HepG2 (cell line): Measurements from ENCODE around the gene NUAK1. TPM values are rescaled to one million over a fixed set of nuclear protein-coding genes. Genes with fewer than 3 reads are reported as not detected.

Experiments used
- ARID4A ChIP-seq: sonication (generic); formaldehyde crosslinking; IDR thresholded peaks from 2 replicates; pipeline ENCODE4 v1.5.0; 2020; ENCODE audit warnings: mild to moderate bottlenecking, missing genetic modification reagents, borderline replicate concordance
- CENPX ChIP-seq: sonication (generic); formaldehyde crosslinking; IDR thresholded peaks from 2 replicates; pipeline ENCODE4 v1.9.0; 2021; ENCODE audit warnings: mild to moderate bottlenecking, missing genetic modification reagents, moderate library complexity
- GABPB1 ChIP-seq: IDR thresholded peaks from 2 replicates; pipeline ENCODE4 v1.6.1; 2016; ENCODE audit warnings: mild to moderate bottlenecking, missing genetic modification reagents, moderate library complexity, missing compliant biosample characterization
- KLF6 ChIP-seq: IDR thresholded peaks from 2 replicates; pipeline ENCODE4 v1.8.0; 2016; ENCODE audit warnings: missing biosample characterization, missing genetic modification reagents
- MYNN ChIP-seq: sonication (generic); formaldehyde crosslinking; IDR thresholded peaks from 2 replicates; pipeline ENCODE4 v1.4.0; 2020; ENCODE audit warnings: mild to moderate bottlenecking, low read depth, missing genetic modification reagents
- NFKB2 ChIP-seq: sonication (generic); formaldehyde crosslinking; IDR thresholded peaks from 2 replicates; pipeline ENCODE4 v1.4.0; 2020; ENCODE audit warnings: missing genetic modification reagents, borderline replicate concordance
- RNF2 ChIP-seq: fragments of 450-650 bp; conservative IDR thresholded peaks from 2 replicates; pipeline ENCODE4 v1.6.1; 2016; ENCODE audit warnings: low read depth
- SKI ChIP-seq: fragments of 450-650 bp; IDR thresholded peaks from one replicate; pipeline ENCODE4 v1.6.1; 2018; ENCODE audit warnings: mild to moderate bottlenecking; ENCODE audit not compliant: partially characterized antibody
- TAF1 ChIP-seq: sonication (generic); formaldehyde crosslinking; IDR thresholded peaks from 2 replicates; pipeline ENCODE4 v1.4.0; 2020; ENCODE audit warnings: missing genetic modification reagents
- ZC3H13 ChIP-seq: sonication (generic); formaldehyde crosslinking; IDR thresholded peaks from 2 replicates; pipeline ENCODE4 v1.8.1; 2023; ENCODE audit warnings: mild to moderate bottlenecking, missing genetic modification reagents, moderate library complexity
- ZFP90 ChIP-seq: sonication (generic); formaldehyde crosslinking; IDR thresholded peaks from 2 replicates; pipeline ENCODE4 v1.8.0; 2022; ENCODE audit warnings: missing genetic modification reagents, mild to moderate bottlenecking, inconsistent platforms, borderline replicate concordance
- ZFY ChIP-seq: sonication (generic); formaldehyde crosslinking; IDR thresholded peaks from 2 replicates; pipeline ENCODE4 v1.4.0; 2020; ENCODE audit warnings: missing genetic modification reagents
- ZHX1 ChIP-seq: sonication (generic); formaldehyde crosslinking; IDR thresholded peaks from 2 replicates; pipeline ENCODE4 v1.8.1; 2022; ENCODE audit warnings: low read depth, mild to moderate bottlenecking, missing genetic modification reagents
- ZKSCAN1 ChIP-seq: fragments of 150-350 bp; IDR thresholded peaks from 2 replicates; pipeline ENCODE4 v1.6.1; 2014; ENCODE audit warnings: low read length
- ZNF367 ChIP-seq: sonication (generic); formaldehyde crosslinking; IDR thresholded peaks from 2 replicates; pipeline ENCODE4 v1.4.0; 2020; ENCODE audit warnings: missing genetic modification reagents, borderline replicate concordance
- ZNF883 ChIP-seq: sonication (generic); formaldehyde crosslinking; IDR thresholded peaks from 2 replicates; pipeline ENCODE4 v1.5.1; 2020; ENCODE audit warnings: mild to moderate bottlenecking, missing genetic modification reagents; ENCODE audit errors: not compliant biosample characterization
- polyA plus RNA-seq, 8 experiments: library from polyadenylated mRNA; depleted of rRNA in 3 of 8; stranded (reverse) in 7 of 8; unstranded in 1 of 8; fragments of >200 nt; fragmentation: Illumina TruSeq in 4 of 8; extraction: Trizol in 4 of 8; gene quantifications; 2 replicates each; pipeline versions ENCODE4 v1.2.1 to v1.2.3, GENCODE V29; 2011 to 2016; ENCODE audit warnings: low read depth in 4 of 8, missing spikeins in 1 of 8, mixed read lengths in 1 of 8; ENCODE audit not compliant: insufficient read depth in 1 of 8
- total RNA-seq, 5 experiments: library from RNA; depleted of rRNA; stranded (reverse); fragments of >200 nt; fragmentation: Illumina TruSeq; extraction: Trizol; gene quantifications; 2 replicates each; pipeline ENCODE4 v1.2.3, GENCODE V29; 2016; ENCODE audit warnings: low read depth in 1 of 5
- TF ChIP-seq, protein P1 (sequence below): sonication (generic); formaldehyde crosslinking; IDR thresholded peaks from 2 replicates; pipeline ENCODE4 v1.8.0; 2022; ENCODE audit warnings: low read depth, missing genetic modification reagents
- TF ChIP-seq, protein P2 (sequence below): IDR thresholded peaks from 2 replicates; pipeline ENCODE4 v1.6.1; 2012; ENCODE audit warnings: inconsistent platforms

Gene NUAK1
- total and polyA plus RNA-seq, 2 of the 13 experiments (the other 11 are each of a cell fraction or from before 2014, with no cell fraction given), result 1.7 to 1.9 TPM

GRCh38 chr12:106138633-106139421, at the start of gene NUAK1 (continued):
- TF ChIP-seq RNF2, result peak; percentile 21; the same call in 1 of the 2 replicates
- no peak for TF ChIP-seq KLF6 (CRISPR knock-in tag)
- peak; percentile 23 for TF ChIP-seq SKI
- TF ChIP-seq ZNF367 (CRISPR knock-in tag), result no peak
- TF ChIP-seq NFKB2 (CRISPR knock-in tag), result 0 out of 2 replicates have a peak, but pooled peaks have one; percentile 31
- no peak for TF ChIP-seq ARID4A (CRISPR knock-in tag)
- TF ChIP-seq ZKSCAN1, result no peak
- TF ChIP-seq ZHX1 (CRISPR knock-in tag), result no peak
- TF ChIP-seq MYNN (CRISPR knock-in tag), result no peak
- peak; percentile 54 for TF ChIP-seq ZNF883 (CRISPR knock-in tag)
- 0 out of 2 replicates have a peak, but pooled peaks have one; percentile 8 for TF ChIP-seq ZFP90 (CRISPR knock-in tag)
- 0 out of 2 replicates have a peak, but pooled peaks have one; percentile 11 for TF ChIP-seq TAF1
- TF ChIP-seq, protein P1, sequence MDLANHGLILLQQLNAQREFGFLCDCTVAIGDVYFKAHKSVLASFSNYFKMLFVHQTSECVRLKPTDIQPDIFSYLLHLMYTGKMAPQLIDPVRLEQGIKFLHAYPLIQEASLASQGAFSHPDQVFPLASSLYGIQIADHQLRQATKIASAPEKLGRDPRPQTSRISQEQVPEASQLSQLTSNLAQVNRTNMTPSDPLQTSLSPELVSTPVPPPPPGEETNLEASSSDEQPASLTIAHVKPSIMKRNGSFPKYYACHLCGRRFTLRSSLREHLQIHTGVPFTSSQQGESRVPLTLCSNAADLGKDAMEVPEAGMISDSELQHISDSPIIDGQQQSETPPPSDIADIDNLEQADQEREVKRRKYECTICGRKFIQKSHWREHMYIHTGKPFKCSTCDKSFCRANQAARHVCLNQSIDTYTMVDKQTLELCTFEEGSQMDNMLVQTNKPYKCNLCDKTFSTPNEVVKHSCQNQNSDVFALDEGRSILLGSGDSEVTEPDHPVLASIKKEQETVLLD (CRISPR knock-in tag), result peak; percentile 45; the same call in 1 of the 2 replicates
- TF ChIP-seq ZC3H13, result 0 out of 2 replicates have a peak, but pooled peaks have one; percentile 47
- TF ChIP-seq, protein P2, sequence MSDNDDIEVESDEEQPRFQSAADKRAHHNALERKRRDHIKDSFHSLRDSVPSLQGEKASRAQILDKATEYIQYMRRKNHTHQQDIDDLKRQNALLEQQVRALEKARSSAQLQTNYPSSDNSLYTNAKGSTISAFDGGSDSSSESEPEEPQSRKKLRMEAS, result peak; percentile 44; the same call in 1 of the 2 replicates
- no peak for TF ChIP-seq CENPX
- peak; percentile 52; the same call in 1 of the 2 replicates for TF ChIP-seq ZFY (CRISPR knock-in tag)
- TF ChIP-seq GABPB1 (CRISPR knock-in tag), result peak; percentile 34; the same call in 1 of the 2 replicates
